Calu3 (cell line): ENCODE measurements around the gene AMOTL1. TPM values are rescaled to one million over a fixed set of nuclear protein-coding genes. Genes with fewer than 3 reads are reported as not detected.
A peak's percentile ranks its signal among the peaks of the same experiment; 100 is the strongest.

ENCODE experiments used
- BruUV-seq: library from RNA; stranded (reverse); fragments of 400-500 nt; replicated peaks from 2 replicates; lab custom pipeline; 2021; lab: Mats Ljungman, UMichigan
- CTCF ChIA-PET: fragments of 300-600 bp; sonication (Branson Sonifier 250); formaldehyde crosslinking; loops from one replicate; lab custom pipeline; 2022; ENCODE audit warnings: antibody characterized with exemption; lab: Charles Lee
- DNase-seq: peaks from one replicate; pipeline ENCODE4 v3.0.0; 2022
- H3K27ac Mint-ChIP-seq: one replicate; pipeline ENCODE4 v1.8.0; 2022; ENCODE audit warnings: mixed read lengths; ENCODE audit not compliant: unreplicated experiment
- H3K27me3 Mint-ChIP-seq: one replicate; pipeline ENCODE4 v1.8.0; 2022; ENCODE audit warnings: mixed read lengths; ENCODE audit not compliant: unreplicated experiment
- H3K36me3 Mint-ChIP-seq: one replicate; pipeline ENCODE4 v1.8.0; 2022; ENCODE audit warnings: mild to moderate bottlenecking, moderate library complexity, mixed read lengths; ENCODE audit not compliant: insufficient read depth, unreplicated experiment
- H3K4me1 Mint-ChIP-seq: one replicate; pipeline ENCODE4 v1.8.0; 2022; ENCODE audit warnings: mild to moderate bottlenecking, low read depth, mixed read lengths; ENCODE audit not compliant: unreplicated experiment
- H3K4me3 Mint-ChIP-seq: one replicate; pipeline ENCODE4 v1.8.0; 2022; ENCODE audit warnings: mild to moderate bottlenecking, low read depth, moderate library complexity, mixed read lengths; ENCODE audit not compliant: unreplicated experiment
- H3K9me3 Mint-ChIP-seq: one replicate; pipeline ENCODE4 v1.8.0; 2022; ENCODE audit warnings: low read depth, mixed read lengths; ENCODE audit not compliant: unreplicated experiment
- intact Hi-C: fragments of 100-400 bp; cut with micrococcal nuclease; formaldehyde crosslinking; loops from one replicate; pipeline ENCODE4 v1.10.0; 2022; ENCODE audit not compliant: unreplicated experiment
- total RNA-seq: library from RNA; stranded (reverse); gene quantifications from 2 replicates; pipeline ENCODE4 v1.2.3, GENCODE V29; 2022
- TF ChIP-seq, protein P1 (sequence below): fragments of 200-600 bp; IDR thresholded peaks from one replicate; pipeline ENCODE4 v1.8.0; 2022; ENCODE audit warnings: antibody characterized with exemption; ENCODE audit not compliant: unreplicated experiment

Gene AMOTL1
- total RNA-seq, 1 experiment from 2014 or later: 24.2 TPM

DNA sequence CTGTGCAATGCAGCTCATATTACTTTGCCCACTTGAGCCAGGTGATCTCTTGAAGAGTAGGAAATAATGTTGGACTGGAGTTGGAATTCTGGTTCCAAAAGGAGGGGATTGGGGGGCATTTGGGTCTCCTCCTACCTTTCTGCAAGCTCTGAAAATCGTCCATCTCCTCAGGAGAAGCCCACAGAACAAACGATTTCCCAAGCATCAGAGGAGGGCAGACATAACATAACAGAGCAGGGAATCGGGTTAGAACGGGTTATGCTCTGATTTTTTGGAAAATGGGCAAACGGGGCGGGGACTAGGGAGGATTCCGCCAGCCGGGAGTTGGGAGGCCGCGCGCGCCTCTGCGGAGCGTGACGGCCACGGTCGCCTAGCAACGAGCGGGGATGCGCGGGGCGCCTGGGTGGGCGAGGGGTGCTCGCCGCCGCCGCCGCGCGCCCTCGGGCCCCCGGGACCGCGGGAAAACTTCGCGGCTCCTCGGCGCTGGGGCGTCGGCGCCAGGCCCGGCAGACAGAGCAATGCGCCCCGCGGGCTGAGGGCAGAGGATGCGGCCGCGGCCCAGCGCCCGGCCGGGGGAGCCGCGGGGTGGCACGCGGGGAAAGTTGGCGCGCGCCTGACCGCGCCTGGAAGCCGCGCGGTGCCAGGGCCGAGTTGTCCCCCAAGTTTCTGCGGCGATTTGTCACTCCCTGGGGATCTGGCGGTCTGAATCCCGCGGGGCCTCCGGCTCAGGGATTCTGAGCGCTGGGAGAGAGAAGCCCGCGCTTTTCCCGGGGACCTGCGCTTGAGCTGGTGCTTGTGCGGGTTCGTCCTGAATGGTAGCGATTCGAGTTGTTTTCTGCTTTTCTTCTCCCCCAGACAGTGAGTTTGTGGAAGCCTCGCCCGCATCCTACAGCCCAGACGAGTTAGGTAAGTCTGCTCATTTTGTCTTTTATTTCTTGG is 27.8 kb upstream of the AMOTL1 start:
- DNase-seq: peak; percentile 6
- no TSS peak for BruUV-seq
- TF ChIP-seq, protein P1, sequence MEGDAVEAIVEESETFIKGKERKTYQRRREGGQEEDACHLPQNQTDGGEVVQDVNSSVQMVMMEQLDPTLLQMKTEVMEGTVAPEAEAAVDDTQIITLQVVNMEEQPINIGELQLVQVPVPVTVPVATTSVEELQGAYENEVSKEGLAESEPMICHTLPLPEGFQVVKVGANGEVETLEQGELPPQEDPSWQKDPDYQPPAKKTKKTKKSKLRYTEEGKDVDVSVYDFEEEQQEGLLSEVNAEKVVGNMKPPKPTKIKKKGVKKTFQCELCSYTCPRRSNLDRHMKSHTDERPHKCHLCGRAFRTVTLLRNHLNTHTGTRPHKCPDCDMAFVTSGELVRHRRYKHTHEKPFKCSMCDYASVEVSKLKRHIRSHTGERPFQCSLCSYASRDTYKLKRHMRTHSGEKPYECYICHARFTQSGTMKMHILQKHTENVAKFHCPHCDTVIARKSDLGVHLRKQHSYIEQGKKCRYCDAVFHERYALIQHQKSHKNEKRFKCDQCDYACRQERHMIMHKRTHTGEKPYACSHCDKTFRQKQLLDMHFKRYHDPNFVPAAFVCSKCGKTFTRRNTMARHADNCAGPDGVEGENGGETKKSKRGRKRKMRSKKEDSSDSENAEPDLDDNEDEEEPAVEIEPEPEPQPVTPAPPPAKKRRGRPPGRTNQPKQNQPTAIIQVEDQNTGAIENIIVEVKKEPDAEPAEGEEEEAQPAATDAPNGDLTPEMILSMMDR: no peak
- intact Hi-C loops: no loop called here
- no peaks in the 10 kb centered on the region for H3K9me3 Mint-ChIP-seq
- CTCF ChIA-PET: interaction anchor here (0.9 to 1.3 kb wide), 2 partner anchors 22 to 153 kb away, joined by 3 to 4 read pairs; no protein-coding TSS in a partner anchor
- no peak overlapping the region for H3K27ac Mint-ChIP-seq
- peaks cover 6% of the 10 kb centered on the region for H3K36me3 Mint-ChIP-seq
- H3K27me3 Mint-ChIP-seq: no peaks in the 10 kb centered on the region
- no peak overlapping the region for H3K4me3 Mint-ChIP-seq
- no peaks in the 10 kb centered on the region for H3K4me1 Mint-ChIP-seq

DNA sequence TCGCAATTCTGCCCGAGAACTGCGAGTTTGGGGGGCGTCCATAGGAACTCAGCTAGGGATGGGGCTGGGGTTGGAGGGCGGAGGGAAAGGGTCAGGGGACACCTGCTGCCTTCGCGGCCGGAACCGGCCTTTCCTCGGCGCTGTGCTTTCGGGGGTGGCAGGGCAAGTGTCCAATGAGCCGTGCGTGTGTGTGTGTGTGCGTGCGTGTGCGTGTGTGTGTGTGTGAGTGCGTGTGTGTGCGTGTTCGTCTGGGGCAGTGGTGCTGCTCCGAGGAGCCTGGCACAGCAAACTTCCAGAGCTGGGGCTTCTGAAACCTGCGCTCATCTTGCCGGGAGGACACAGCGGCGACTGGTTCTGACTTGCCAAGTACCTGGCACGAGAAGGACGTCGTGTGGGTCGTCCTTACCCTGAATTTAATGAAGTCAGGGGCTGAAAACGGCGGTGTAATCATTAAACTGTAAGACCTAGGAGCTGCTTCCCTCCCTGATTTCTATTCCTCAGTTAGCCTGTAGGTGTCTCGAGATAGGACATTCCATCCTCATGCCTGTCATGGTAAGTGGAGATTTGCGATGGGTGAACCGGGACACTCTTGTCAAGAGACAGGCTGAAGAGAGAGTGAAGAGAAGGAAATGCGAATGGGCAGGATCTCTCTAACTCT is 27.0 kb upstream of the AMOTL1 start:
- Mint-ChIP-seq H3K9me3 (no peaks in the 10 kb centered on the region), H3K4me3 (no peak overlapping the region), H3K27me3 (no peaks in the 10 kb centered on the region), H3K36me3 (peaks cover 6% of the 10 kb centered on the region), H3K4me1 (peaks cover 2% of the 10 kb centered on the region), H3K27ac (no peak overlapping the region)
- CTCF ChIA-PET: interaction anchor here (0.6 to 1.3 kb wide), 5 partner anchors 21 to 1510 kb away, joined by 3 to 5 read pairs (median 3); partner anchors contain the start of gene AMOTL1
- peak; percentile 20 for DNase-seq
- TF ChIP-seq, protein P1: no peak
- intact Hi-C loops: no loop called here
- no TSS peak for BruUV-seq

DNA sequence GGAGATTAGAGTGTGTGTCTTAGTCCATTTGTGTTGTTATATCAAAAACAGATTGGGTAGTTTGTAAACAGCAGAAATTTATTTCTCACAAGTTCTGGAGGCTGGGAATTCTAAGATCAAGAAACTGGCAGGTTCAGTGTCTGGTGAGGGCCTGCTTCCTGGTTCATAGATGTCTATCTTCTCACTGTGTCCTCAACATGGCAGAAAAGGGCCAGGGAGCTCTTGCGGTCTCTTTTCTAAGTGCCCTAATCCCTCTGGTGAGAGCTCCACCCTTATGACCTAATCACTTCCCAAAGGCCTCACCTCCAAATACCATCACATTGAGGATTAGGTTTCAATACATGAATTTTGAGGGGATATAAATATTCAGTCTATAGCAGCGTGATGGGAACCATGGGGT is 25.5 kb upstream of the AMOTL1 start:
- DNase-seq: no peak
- Mint-ChIP-seq H3K4me1 (peaks cover 17% of the 10 kb centered on the region), H3K9me3 (no peaks in the 10 kb centered on the region), H3K36me3 (peaks cover 6% of the 10 kb centered on the region), H3K4me3 (no peak overlapping the region), H3K27ac (no peak overlapping the region), H3K27me3 (no peaks in the 10 kb centered on the region)
- BruUV-seq: no TSS peak
- intact Hi-C loops: no loop called here
- TF ChIP-seq, protein P1: no peak
- CTCF ChIA-PET: no interaction called here

DNA sequence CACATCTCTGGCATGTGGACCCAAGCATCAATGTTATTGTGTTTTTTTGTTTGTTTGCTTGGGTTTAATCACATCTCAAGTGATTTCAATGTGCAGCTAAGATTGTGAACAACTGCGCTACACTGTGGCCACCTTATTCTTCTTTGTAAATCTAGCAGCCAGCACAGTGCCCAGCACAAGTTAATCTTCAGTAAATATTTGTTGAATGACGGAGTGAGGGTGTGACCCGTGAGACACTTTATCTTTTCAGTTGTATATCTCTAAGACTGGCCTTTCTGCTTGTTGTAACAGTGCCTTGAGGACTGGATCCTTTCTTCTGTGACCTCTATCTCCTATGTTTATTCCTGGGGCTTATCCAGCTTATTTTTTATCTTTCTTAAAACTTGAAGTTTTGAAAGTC is 21.4 kb upstream of the AMOTL1 start:
- CTCF ChIA-PET: interaction anchor here (1.0 kb wide), 1 partner anchor 9 kb away, joined by 3 read pairs; no protein-coding TSS in a partner anchor

More for the DNA sequence above, 21.4 kb upstream of the AMOTL1 start:
- BruUV-seq: no TSS peak
- DNase-seq: peak; percentile 16
- no peaks in the 10 kb centered on the region for H3K36me3 Mint-ChIP-seq
- H3K27ac Mint-ChIP-seq: peak overlapping the region; percentile 47
- peaks cover 21% of the 10 kb centered on the region for H3K4me1 Mint-ChIP-seq
- TF ChIP-seq, protein P1: no peak
- intact Hi-C loops: no loop called here
- no peaks in the 10 kb centered on the region for H3K27me3 Mint-ChIP-seq
- H3K9me3 Mint-ChIP-seq: no peaks in the 10 kb centered on the region
- no peak overlapping the region for H3K4me3 Mint-ChIP-seq
